ENCODE measurements around the gene SLC52A3.
"Not testable (repeated sequence)": the region's sequence is repeated elsewhere in the genome, so short reads cannot be mapped to it uniquely, and the experiment has no call there.

SLC52A3 gene

GRCh38 chr20:768426-768978, at the start of gene SLC52A3:
Gene SLC52A3, minus strand, starts transcription at chr20:768500. Its CDS starts 2,726 bp downstream, at chr20:765774.
- TF ChIP-seq, protein P1, sequence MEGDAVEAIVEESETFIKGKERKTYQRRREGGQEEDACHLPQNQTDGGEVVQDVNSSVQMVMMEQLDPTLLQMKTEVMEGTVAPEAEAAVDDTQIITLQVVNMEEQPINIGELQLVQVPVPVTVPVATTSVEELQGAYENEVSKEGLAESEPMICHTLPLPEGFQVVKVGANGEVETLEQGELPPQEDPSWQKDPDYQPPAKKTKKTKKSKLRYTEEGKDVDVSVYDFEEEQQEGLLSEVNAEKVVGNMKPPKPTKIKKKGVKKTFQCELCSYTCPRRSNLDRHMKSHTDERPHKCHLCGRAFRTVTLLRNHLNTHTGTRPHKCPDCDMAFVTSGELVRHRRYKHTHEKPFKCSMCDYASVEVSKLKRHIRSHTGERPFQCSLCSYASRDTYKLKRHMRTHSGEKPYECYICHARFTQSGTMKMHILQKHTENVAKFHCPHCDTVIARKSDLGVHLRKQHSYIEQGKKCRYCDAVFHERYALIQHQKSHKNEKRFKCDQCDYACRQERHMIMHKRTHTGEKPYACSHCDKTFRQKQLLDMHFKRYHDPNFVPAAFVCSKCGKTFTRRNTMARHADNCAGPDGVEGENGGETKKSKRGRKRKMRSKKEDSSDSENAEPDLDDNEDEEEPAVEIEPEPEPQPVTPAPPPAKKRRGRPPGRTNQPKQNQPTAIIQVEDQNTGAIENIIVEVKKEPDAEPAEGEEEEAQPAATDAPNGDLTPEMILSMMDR (conservative IDR thresholded peaks at IDR 0.05; ENCODE audit: low read length) = no peak
- no peak within 1 kb of the TSS for H3K4me3 ChIP-seq (ENCODE audit: low read length)
- DNase-seq (ENCODE audit: low read depth) = no peak

DNA sequence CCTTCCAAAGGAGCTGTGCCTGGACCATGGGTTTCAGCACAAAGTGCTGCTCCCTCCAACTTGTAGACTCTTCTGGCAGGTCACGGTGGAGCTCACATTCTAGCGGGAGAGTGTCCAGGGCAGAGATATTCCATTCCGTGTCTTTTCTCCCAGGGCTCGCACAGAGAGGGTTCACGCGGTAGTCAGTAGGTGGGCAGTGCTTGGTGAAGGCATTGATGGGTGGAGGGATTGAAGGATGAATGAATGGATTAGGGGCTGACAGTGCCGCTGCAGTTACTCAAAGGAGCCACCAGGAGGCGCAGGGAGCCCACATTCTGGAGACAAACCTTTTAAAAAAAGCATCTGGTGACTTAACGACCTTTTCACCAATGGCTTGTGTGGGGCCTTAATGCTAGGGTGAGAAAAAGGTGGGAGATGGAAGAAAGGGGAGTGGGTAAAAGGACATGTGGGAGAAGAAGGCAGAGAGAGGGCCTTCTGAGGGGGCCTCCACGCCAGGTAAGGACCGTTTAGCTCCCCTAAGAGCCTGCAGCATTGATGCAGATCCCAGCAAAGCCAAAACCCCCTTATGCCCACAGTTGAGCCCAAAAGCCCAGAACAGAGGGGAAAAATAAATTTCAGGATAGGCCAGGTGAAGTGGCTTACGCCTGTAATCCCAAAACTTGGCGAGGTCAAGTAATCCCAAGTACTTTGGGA, 47.8 kb upstream of the SLC52A3 start:
- TF ChIP-seq, protein P1 (conservative IDR thresholded peaks at IDR 0.05; ENCODE audit: low read length) = peak; percentile 99
- H3K4me3 ChIP-seq (ENCODE audit: low read length) = no peak overlapping the region
- DNase-seq (ENCODE audit: low read depth) = peak; percentile 45

DNA sequence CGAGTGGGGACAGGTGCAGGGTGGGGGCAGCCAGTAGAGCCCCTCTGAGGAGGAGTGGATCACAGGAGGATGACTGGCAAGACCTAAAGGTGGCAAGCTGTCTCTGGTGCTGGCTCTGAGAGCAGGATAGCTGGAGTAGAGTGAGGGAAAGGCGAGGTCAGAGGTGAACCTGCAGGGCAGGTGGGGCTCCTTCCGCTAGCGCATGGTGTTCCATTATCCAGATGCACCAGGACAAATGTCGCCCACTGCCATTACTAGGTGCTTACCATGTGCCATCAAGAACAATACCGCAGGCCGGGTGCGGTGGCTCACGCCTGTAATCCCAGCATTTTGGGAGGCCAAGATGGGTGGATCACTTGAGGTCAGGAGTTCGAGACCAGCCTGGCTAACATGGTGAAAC, 46.9 kb upstream of the SLC52A3 start:
- TF ChIP-seq, protein P1 (conservative IDR thresholded peaks at IDR 0.05; ENCODE audit: low read length) = no peak
- no peak for DNase-seq (ENCODE audit: low read depth)
- H3K4me3 ChIP-seq (ENCODE audit: low read length) = no peak overlapping the region

DNA sequence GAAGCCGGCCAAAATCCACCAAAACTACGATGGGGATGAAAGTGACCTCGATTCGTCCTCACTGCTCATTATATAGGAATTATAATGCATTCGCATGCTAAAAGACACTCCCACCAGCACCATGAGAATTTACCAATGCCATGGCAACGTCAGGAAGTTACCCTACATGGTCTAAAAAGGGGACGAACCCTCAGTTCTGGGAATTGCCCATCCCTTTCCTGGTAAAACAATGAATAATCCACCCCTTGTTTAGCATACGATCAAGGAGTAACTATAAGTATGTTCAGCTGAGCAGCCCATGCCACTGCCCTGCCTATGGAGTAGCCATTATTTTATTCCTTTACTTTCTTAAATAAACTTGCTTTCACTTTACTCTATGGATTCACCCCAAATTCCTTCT, 45.1 kb upstream of the SLC52A3 start:
- no peak for DNase-seq (ENCODE audit: low read depth)
- TF ChIP-seq, protein P1 (conservative IDR thresholded peaks at IDR 0.05; ENCODE audit: low read length) = no peak
- H3K4me3 ChIP-seq (ENCODE audit: low read length) = no peak overlapping the region

DNA sequence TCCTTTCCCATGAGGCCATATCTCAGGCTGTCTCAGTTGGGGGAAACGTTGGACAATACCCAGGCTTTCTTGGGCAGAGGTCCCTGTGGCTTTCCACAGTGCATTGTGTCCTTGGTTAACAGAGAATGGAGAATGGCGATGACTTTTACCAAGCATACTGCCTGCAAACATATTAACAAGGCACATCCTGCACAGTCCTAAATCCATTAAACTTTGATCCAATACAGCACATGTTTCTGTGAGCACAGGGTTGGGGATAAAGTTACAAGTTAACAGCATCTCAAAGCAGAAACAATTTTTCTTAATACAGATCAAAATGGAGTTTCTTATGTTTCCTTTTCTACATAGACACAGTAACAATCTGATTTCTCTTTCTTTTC, 44.1 kb upstream of the SLC52A3 start:
- not testable (repeated sequence) for DNase-seq (ENCODE audit: low read depth); H3K4me3 ChIP-seq (ENCODE audit: low read length)

GRCh38 chr20:811776-812434, 43.6 kb upstream of the SLC52A3 start:
- not testable (repeated sequence) for DNase-seq (ENCODE audit: low read depth)

GRCh38 chr20:805713-806112, 37.4 kb upstream of the SLC52A3 start:
- TF ChIP-seq, protein P1 (conservative IDR thresholded peaks at IDR 0.05; ENCODE audit: low read length) = no peak
- H3K4me3 ChIP-seq (ENCODE audit: low read length) = no peak overlapping the region
- no peak for DNase-seq (ENCODE audit: low read depth)

More at GRCh38 chr20:811776-812434, 43.6 kb upstream of the SLC52A3 start:
- H3K4me3 ChIP-seq (ENCODE audit: low read length) = not testable (repeated sequence)

DNA sequence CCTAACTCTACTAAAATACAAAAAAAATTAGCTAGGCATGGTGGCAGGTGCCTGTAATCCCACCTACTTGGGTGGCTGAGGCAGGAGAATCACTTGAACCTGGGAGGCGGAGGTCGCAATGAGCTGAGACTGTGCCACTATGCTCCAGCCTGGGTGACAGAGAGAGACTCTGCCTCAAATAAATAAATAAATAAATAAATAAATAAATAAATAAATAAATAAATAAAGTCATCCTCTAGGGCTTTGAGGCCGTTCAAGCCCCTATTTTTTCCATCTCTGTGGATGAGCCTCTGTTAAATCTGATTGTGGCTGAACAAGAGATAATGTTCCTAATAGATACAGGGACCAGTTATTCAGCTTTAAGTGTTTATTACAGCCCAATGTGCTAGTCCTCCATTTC, 33.4 kb upstream of the SLC52A3 start:
- no peak for DNase-seq (ENCODE audit: low read depth)

DNA sequence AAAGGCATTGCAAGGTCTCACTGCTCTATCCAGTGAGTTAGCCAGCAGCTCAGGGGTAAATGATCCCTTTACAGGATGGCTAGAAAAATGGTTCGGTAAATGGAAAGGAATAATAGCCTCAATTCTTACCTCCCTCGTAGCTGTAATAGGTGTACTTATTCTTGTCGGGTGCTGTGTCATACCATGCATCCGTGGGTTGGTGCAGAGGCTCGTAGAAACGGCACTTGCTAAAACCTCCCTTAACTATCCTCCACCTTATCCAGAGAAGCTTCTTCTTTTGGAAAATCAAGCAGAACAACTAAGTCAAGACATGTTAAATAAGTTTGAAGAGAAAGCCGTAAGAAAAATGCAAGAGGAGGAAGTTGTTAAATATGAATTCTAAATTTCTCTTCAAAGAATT, 31.7 kb upstream of the SLC52A3 start:
- H3K4me3 ChIP-seq (ENCODE audit: low read length); DNase-seq (ENCODE audit: low read depth): not testable (repeated sequence)

More for the DNA sequence above, 33.4 kb upstream of the SLC52A3 start:
- no peak overlapping the region for H3K4me3 ChIP-seq (ENCODE audit: low read length)
- TF ChIP-seq, protein P1 (conservative IDR thresholded peaks at IDR 0.05; ENCODE audit: low read length) = no peak

DNA sequence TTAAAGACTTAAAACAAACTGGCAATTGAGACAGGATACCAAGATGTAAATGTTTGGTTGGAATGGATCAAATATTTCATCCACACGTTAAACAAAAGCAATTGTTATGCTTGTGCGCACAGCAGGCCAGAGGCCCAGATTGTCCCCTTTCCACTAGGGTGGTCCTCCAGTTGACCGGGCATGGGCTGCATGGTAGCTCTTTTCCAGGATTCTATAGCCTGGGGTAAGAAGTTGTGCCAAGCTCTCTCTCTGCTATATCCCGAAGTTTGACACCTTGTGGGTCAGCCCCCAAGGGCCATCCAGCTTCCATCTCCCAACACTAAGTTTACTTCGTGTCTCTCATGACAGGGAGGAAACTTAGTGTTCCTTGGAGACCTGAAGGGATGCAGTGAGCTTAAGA, 30.4 kb upstream of the SLC52A3 start:
- not testable (repeated sequence) for H3K4me3 ChIP-seq (ENCODE audit: low read length); DNase-seq (ENCODE audit: low read depth)

Data from AG10803 (cell line).